ENCODE results near the gene CSNK1E.
A peak's percentile ranks its signal among the peaks of the same experiment; 100 is the strongest.

DNA sequence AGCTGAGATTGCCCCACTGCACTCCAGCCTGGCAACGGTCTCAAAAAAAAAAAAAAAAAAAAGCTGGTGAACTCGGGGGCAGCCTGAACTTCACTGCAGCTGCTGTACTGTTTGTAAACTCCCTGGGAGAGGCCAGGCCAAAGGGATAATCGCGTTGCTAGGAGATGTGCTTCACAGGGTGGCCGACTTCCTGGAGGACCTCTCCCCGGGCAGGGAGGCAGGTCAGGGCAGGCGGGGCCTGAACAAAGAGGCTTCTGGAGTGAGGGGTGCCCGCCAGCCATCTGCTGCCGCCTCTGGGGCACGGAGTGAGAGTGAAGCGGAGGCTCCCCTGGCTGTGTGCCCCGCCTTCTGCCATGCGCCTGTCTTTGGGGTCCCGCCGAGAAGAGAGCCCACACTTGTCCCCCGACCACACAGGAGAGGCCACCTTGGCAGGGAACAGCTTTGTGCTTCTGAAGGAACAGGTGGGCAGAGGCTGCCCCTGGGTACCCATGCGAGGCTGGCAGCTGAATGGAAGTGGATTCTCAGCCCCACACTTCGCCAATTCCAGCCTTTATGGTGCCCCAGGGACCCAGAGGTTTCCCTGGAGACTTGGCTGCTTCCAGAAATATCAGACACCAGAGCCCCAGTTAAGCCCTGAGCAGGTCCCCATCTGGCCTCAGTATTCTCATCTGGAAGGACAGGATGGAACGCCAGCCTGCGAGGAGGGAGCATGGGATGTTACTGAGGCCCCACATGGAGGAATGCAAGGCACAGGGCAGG, 74.0 kb downstream of the CSNK1E start:
- TF ChIP-seq POLR2A (IDR thresholded peaks at IDR 0.05) (no peak), EP300 (IDR thresholded peaks at IDR 0.05) (no peak), POLR2AphosphoS5 (IDR thresholded peaks at IDR 0.05) (peak; percentile 15 to 59)
- TF ChIP-seq, protein P1, sequence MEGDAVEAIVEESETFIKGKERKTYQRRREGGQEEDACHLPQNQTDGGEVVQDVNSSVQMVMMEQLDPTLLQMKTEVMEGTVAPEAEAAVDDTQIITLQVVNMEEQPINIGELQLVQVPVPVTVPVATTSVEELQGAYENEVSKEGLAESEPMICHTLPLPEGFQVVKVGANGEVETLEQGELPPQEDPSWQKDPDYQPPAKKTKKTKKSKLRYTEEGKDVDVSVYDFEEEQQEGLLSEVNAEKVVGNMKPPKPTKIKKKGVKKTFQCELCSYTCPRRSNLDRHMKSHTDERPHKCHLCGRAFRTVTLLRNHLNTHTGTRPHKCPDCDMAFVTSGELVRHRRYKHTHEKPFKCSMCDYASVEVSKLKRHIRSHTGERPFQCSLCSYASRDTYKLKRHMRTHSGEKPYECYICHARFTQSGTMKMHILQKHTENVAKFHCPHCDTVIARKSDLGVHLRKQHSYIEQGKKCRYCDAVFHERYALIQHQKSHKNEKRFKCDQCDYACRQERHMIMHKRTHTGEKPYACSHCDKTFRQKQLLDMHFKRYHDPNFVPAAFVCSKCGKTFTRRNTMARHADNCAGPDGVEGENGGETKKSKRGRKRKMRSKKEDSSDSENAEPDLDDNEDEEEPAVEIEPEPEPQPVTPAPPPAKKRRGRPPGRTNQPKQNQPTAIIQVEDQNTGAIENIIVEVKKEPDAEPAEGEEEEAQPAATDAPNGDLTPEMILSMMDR (IDR thresholded peaks at IDR 0.05) = no peak

Measured in upper lobe of left lung (tissue), 4 donors.